ENCODE measurements around the gene KLHL3. TPM values are rescaled to one million over a fixed set of nuclear protein-coding genes. Genes with fewer than 3 reads are reported as not detected.

Gene KLHL3
- polyA plus RNA-seq, 1 experiment, result 1.1 TPM

GRCh38 chr5:137757634-137758033 lies 21.7 kb upstream of the KLHL3 start:
- no peaks in the 10 kb centered on the region for H3K36me3 ChIP-seq (ENCODE audit: control insufficient read depth, insufficient read depth, low read length)
- TF ChIP-seq CTCF (IDR thresholded peaks at IDR 0.05; ENCODE audit: insufficient read depth, low read depth, low read length), result no peak
- CTCF ChIA-PET, result interaction anchor here (1.7 kb wide), 1 partner anchor 22 kb away, joined by 4 read pairs; no protein-coding TSS in a partner anchor

GRCh38 chr5:137754961-137755762 lies 19.3 kb upstream of the KLHL3 start:
- ChIA-PET POLR2A (interaction anchor here (0.7 kb wide), 1 partner anchor 167 kb away, joined by 4 read pairs; no protein-coding TSS in a partner anchor), CTCF (interaction anchor here (0.9 to 1.8 kb wide), 4 partner anchors 24 to 100 kb away, joined by 3 to 4 read pairs (median 3); no protein-coding TSS in a partner anchor)
- TF ChIP-seq CTCF (IDR thresholded peaks at IDR 0.05; ENCODE audit: insufficient read depth, low read depth, low read length), result no peak
- no peak for DNase-seq (ENCODE audit: low read depth)
- no peaks in the 10 kb centered on the region for H3K36me3 ChIP-seq (ENCODE audit: control insufficient read depth, insufficient read depth, low read length)
- H3K4me3 ChIP-seq (ENCODE audit: low read depth, low read length), result peak overlapping the region; percentile 71
- H3K27me3 ChIP-seq (ENCODE audit: control insufficient read depth, insufficient read depth, low read length), result no peaks in the 10 kb centered on the region

More at GRCh38 chr5:137757634-137758033, 21.7 kb upstream of the KLHL3 start:
- DNase-seq (ENCODE audit: low read depth), result no peak
- POLR2A ChIA-PET, result no interaction called here
- H3K4me3 ChIP-seq (ENCODE audit: low read depth, low read length), result no peak overlapping the region
- H3K27me3 ChIP-seq (ENCODE audit: control insufficient read depth, insufficient read depth, low read length), result no peaks in the 10 kb centered on the region

- peak; percentile 75 for DNase-seq (ENCODE audit: low read depth)
- no peaks in the 10 kb centered on the region; the same call in 1 of the 2 replicates for H3K36me3 ChIP-seq (ENCODE audit: control insufficient read depth, insufficient read depth, low read length)
- ChIA-PET CTCF (interaction anchor here (0.6 to 2.3 kb wide), 9 partner anchors 12 to 246 kb away, joined by 3 to 16 read pairs (median 3); no protein-coding TSS in a partner anchor), POLR2A (interaction anchor here (0.7 kb wide), 1 partner anchor 166 kb away, joined by 4 read pairs; no protein-coding TSS in a partner anchor)
- H3K4me3 ChIP-seq (ENCODE audit: low read depth, low read length), result peak within 1 kb of the TSS; percentile 71
- no peaks in the 10 kb centered on the region for H3K27me3 ChIP-seq (ENCODE audit: control insufficient read depth, insufficient read depth, low read length)
- TF ChIP-seq CTCF (IDR thresholded peaks at IDR 0.05; ENCODE audit: insufficient read depth, low read depth, low read length), result 0 out of 2 replicates have a peak, but pooled peaks have one; percentile 5
These were observed 18.5 kb upstream of the KLHL3 start, which contains the start of gene HNRNPA0 for GRCh38 chr5:137754188-137754960. Gene HNRNPA0, minus strand, starts transcription at chr5:137754363. Its CDS starts 297 bp downstream, at chr5:137754066.

- Histone ChIP-seq H3K27me3 (ENCODE audit: control insufficient read depth, insufficient read depth, low read length) (no peaks in the 10 kb centered on the region), H3K36me3 (ENCODE audit: control insufficient read depth, insufficient read depth, low read length) (no peaks in the 10 kb centered on the region; the same call in 1 of the 2 replicates), H3K4me3 (ENCODE audit: low read depth, low read length) (peak overlapping the region; percentile 71)
- no peak for TF ChIP-seq CTCF (IDR thresholded peaks at IDR 0.05; ENCODE audit: insufficient read depth, low read depth, low read length)
- DNase-seq (ENCODE audit: low read depth), result no peak
- CTCF ChIA-PET, result interaction anchor here (0.6 to 2.3 kb wide), 8 partner anchors 11 to 247 kb away, joined by 3 to 16 read pairs (median 3); no protein-coding TSS in a partner anchor
- POLR2A ChIA-PET, result no interaction called here
These were observed 17.9 kb upstream of the KLHL3 start for GRCh38 chr5:137753691-137754187.

Data from BJ (cell line).